H1 (cell line): Measurements from ENCODE around the gene SSH2. TPM values are rescaled to one million over a fixed set of nuclear protein-coding genes. Genes with fewer than 3 reads are reported as not detected.

ENCODE experiments used
- BACH1 ChIP-seq: IDR thresholded peaks from 2 replicates; pipeline ENCODE4 v1.6.1; 2012; ENCODE audit warnings: low read length, improper control_type of control experiment
- BCL11A ChIP-seq, 2 experiments: IDR thresholded peaks; one replicate each; pipeline ENCODE4 v1.6.1; 2011; ENCODE audit warnings: low read depth in 2 of 2, low read length in 2 of 2, mild to moderate bottlenecking in 2 of 2
- CHD2 ChIP-seq: IDR thresholded peaks from 2 replicates; pipeline ENCODE4 v1.6.1; 2012; ENCODE audit warnings: low read length, improper control_type of control experiment
- CHD7 ChIP-seq: fragments of 300-600 bp; sonication (generic); IDR thresholded peaks from 2 replicates; pipeline ENCODE4 v1.7.1; 2012; ENCODE audit warnings: low read length, moderate library complexity, mild to moderate bottlenecking, inconsistent platforms; ENCODE audit not compliant: insufficient replicate concordance
- E2F6 ChIP-seq: IDR thresholded peaks from 2 replicates; pipeline ENCODE4 v1.6.1; 2012; ENCODE audit warnings: inconsistent platforms
- EGR1 ChIP-seq: IDR thresholded peaks from 2 replicates; pipeline ENCODE4 v1.6.1; 2011; ENCODE audit warnings: low read depth, low read length, borderline replicate concordance
- FOSL1 ChIP-seq: IDR thresholded peaks from 2 replicates; pipeline ENCODE4 v1.6.1; 2011; ENCODE audit warnings: mild to moderate bottlenecking, low read depth, low read length, moderate library complexity; ENCODE audit not compliant: insufficient read depth
- PHF8 ChIP-seq: fragments of 200-600 bp; sonication (generic); conservative IDR thresholded peaks from 2 replicates; pipeline ENCODE4 v1.7.1; 2012; ENCODE audit warnings: low read depth, mild to moderate bottlenecking, inconsistent platforms, low read length, moderate library complexity
- POLR2AphosphoS5 ChIP-seq: IDR thresholded peaks from 2 replicates; pipeline ENCODE4 v1.6.1; 2011; ENCODE audit warnings: low read depth, low read length
- TBP ChIP-seq: IDR thresholded peaks from 2 replicates; pipeline ENCODE4 v1.6.1; 2011; ENCODE audit warnings: low read depth, low read length, improper control_type of control experiment
- YY1 ChIP-seq: IDR thresholded peaks from 2 replicates; pipeline ENCODE4 v1.6.1; 2011; ENCODE audit warnings: low read depth, mild to moderate bottlenecking, low read length
- polyA plus RNA-seq, 7 experiments: library from polyadenylated mRNA; depleted of rRNA in 3 of 7; stranded (reverse) in 5 of 7; unstranded in 2 of 7; fragments of >200 nt in 5 of 7; fragments of 200-250 nt in 2 of 7; gene quantifications; 1 replicate in 5 of 7; 2 replicates in 1 of 7; 4 replicates in 1 of 7; pipeline versions ENCODE4 v1.2.1 to v1.2.3, GENCODE V29; 2011 to 2013; ENCODE audit warnings: missing spikeins in 2 of 7, mixed read lengths in 2 of 7
- total RNA-seq: library from RNA; stranded (reverse); fragmentation: NEBNext Ultra II Directional; extraction: Animal tissue kit (Norgen Biotek cat#: 25700); gene quantifications from 2 replicates; pipeline ENCODE4 v1.2.1, GENCODE V29; 2021

The SSH2 gene
- total and polyA plus RNA-seq, 2 of the 8 experiments (the other 6 are each of a cell fraction or from before 2014, with no cell fraction given) = 5.2 to 15.9 TPM

GRCh38 chr17:29760279-29761039 is 169.6 kb downstream of the SSH2 start (continued):
- TF ChIP-seq CHD7 (no peak), FOSL1 (no peak), CHD2 (no peak), TBP (no peak), BACH1 (no peak), PHF8 (no peak), EGR1 (no peak), BCL11A (IDR thresholded peaks at IDR 0.05; ENCODE audit: low read depth in 2 of 2, low read length in 2 of 2) (no peak), YY1 (no peak), POLR2AphosphoS5 (no peak), E2F6 (no peak)
